Ovary (tissue), 9 donors: ENCODE measurements around the gene NFIC. TPM values are rescaled to one million over a fixed set of nuclear protein-coding genes. Genes with fewer than 3 reads are reported as not detected.
"Not testable (repeated sequence)": the region's sequence is repeated elsewhere in the genome, so short reads cannot be mapped to it uniquely, and the experiment has no call there.

Source experiments
- DNase-seq, 5 donors: peaks; one replicate each; pipeline ENCODE4 v3.0.0-alpha.2; 2019 to 2020
- H3K27ac ChIP-seq, 2 donors: fragments of 200-600 bp; one replicate each; pipeline versions ENCODE4 v1.5.1 to v1.8.0; 2019 to 2022
- H3K27me3 ChIP-seq: fragments of 200-600 bp; one replicate; pipeline ENCODE4 v1.8.0; 2022
- H3K36me3 ChIP-seq: fragments of 200-600 bp; sonication (generic); one replicate; pipeline ENCODE4 v1.5.1; 2019
- H3K4me1 ChIP-seq: one replicate; pipeline ENCODE4 v1.8.1; 2013; ENCODE audit warnings: mild to moderate bottlenecking, moderate library complexity; ENCODE audit not compliant: insufficient read depth
- H3K4me3 ChIP-seq: fragments of 200-600 bp; sonication (generic); one replicate; pipeline ENCODE4 v1.5.1; 2017
- H3K9me3 ChIP-seq, 2 donors: fragments of 200-600 bp in 1 of 2; sonication (generic) in 1 of 2; one replicate each; pipeline versions ENCODE4 v1.5.1 to v1.8.1; 2013 to 2019; ENCODE audit warnings: mild to moderate bottlenecking in 1 of 2, moderate library complexity in 1 of 2
- CTCF ChIP-seq, 3 donors: fragments of 450-650 bp in 2 of 3; fragments of 200-600 bp in 1 of 3; IDR thresholded peaks; one replicate each; pipeline versions ENCODE4 v1.5.1 to v1.8.0; 2016 to 2022; ENCODE audit warnings: antibody characterized with exemption in 3 of 3, mild to moderate bottlenecking in 1 of 3
- EP300 ChIP-seq: sonication (generic); formaldehyde crosslinking; IDR thresholded peaks from one replicate; pipeline ENCODE4 v1.6.1; 2017; ENCODE audit warnings: antibody characterized with exemption
- POLR2A ChIP-seq: fragments of 450-650 bp; IDR thresholded peaks from one replicate; pipeline ENCODE4 v1.6.1; 2017; ENCODE audit warnings: antibody characterized with exemption, mild to moderate bottlenecking, moderate library complexity
- WGBS, 3 donors: extraction: QIAGEN DNeasy Blood & Tissue Kit in 1 of 3; methylation state at CpG; one replicate each; pipeline versions ENCODE4 v1.1.5 to v1.1.7; 2013 to 2017; 5-methylcytosine and 5-hydroxymethylcytosine counted together
- intact Hi-C, 4 donors: fragments of 100-400 bp; cut with DNase I; formaldehyde crosslinking; loops; one replicate each; pipeline versions ENCODE4 v1.11.0 to v1.15.1; 2022 to 2023
- polyA plus RNA-seq, 2 donors: library from polyadenylated mRNA; stranded (reverse); fragments of 200-250 nt in 1 of 2; fragments of 350-450 nt in 1 of 2; fragmentation: Illumina TruSeq in 1 of 2; extraction: RNeasy Lipid Tissue Mini Kit (QIAGEN cat#74804) in 1 of 2; gene quantifications; one replicate each; pipeline ENCODE4 v1.2.3, GENCODE V29; 2013 to 2014
- total RNA-seq, 7 donors: library from RNA; depleted of rRNA in 2 of 7; stranded (reverse); fragments of >200 nt in 2 of 7; fragmentation: NEBNext Ultra II Directional in 3 of 7; extraction: Animal tissue kit (Norgen Biotek cat#: 25700) in 3 of 7; gene quantifications; one replicate each; pipeline versions ENCODE4 v1.1.0 to v1.2.4, GENCODE V29; 2016 to 2023
- donor health status: DM: no; HTN: no; CAD: no; lungs with moderate emphysema.
- donor health status: DM: no; HTN: no; CAD: no.
- donor health status: Bipolar disorder and iron deficiency.
- donor health status: DM: yes; HTN: yes; CAD: no.
- donor health status: DM: no; HTN: no; CAD: no.
- donor health status: DM: yes; HTN: yes; CAD: no.

NFIC gene
- total and polyA plus RNA-seq, 9 donors: 31.9 to 345 (median 250) TPM

DNA sequence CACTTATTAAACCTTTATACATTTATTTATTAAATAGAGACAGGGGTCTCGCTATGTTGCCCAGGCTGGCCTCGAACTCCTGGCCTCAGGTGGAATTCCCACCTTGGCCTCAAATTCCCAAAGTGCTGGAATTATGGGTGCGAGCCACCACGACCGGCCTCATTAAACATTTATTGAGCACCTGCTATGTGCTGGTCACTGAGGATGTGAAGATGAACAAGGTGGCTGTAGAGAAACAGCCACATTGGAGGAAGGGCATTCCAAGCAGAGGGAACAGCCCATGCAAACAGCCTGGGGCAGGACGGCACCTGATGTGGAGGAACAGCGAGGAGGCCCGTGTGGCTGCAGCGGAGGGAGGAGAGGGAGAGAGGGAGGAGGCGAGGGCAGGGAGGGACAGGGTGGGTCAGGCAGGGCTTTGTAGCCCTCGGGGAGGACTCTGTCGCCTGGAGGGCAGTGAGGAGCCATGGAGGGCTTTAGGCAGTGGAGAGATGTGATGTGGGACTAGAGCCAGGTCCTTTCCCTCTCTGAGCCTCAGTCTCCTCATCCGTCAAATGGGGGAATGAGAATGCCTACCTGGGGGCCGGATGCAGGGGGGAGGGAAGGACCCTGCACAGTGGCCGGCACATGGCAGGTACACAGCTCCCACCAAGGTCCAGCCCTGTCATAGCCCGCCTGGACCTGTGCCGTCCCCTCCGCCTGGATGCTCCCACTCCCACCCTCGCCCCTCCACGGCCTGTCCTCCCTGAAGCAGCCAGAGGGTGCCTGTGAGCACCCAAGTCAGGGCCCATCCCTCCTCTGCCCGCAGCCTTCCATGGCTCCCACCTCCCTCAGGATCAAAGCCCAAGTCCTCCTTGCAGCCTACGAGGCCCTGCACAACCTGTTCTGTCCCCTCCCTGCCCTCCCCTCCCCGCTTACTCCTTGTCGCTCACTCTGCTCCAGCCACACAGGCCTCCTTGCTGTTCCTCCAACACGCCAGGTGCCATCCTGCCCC is 21.5 kb upstream of the NFIC start:
- Histone ChIP-seq H3K27ac (peak overlapping the region; percentile 8 to 85), H3K4me3 (no peak overlapping the region), H3K4me1 (peaks cover 16% of the 10 kb centered on the region), H3K9me3 (no peaks in the 10 kb centered on the region), H3K27me3 (no peaks in the 10 kb centered on the region), H3K36me3 (no peaks in the 10 kb centered on the region)
- no peak for TF ChIP-seq CTCF (IDR thresholded peaks at IDR 0.05)
- intact Hi-C loops: loop anchor here in 1 of 4 donors (10.0 kb wide), 1 partner anchor 60 kb away; no protein-coding TSS in a partner anchor
- 86 to 93% (median 88%) methylated on average over 25 of the region's 25 CpGs for WGBS, 3 donors
- DNase-seq: peak in 2 of 5 donors; percentile 50

DNA sequence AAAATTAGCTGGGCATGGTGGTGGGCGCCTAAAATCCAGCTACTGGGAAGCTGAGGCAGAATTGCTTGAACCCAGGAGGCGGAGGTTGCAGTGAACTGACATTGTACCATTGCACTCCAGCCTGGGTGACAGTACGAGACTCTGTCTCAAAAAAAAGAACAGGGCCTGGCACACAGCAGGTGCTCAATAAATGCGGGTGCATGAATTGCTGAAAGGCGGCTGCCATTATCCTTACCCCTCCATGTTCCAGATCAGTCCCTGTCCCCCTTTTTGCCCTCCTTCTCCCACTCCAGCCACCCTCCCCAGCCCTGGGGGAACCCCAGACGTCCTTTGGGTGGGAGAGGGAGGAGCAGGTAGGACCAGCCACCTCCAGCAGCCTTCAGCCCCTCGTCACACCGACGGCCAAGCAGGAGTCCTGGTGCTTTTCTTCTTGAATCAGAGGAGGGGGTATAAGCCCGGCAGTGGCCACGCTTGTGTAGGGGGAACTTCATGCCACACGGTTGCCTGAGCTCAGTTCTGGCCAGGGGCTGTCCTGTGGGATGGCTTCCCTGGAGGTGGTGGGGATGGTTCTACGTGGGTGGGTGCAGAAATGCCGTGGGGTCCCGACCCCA is 20.4 kb upstream of the NFIC start:
- Histone ChIP-seq H3K27ac (peak overlapping the region; percentile 88), H3K4me1 (peaks cover 16% of the 10 kb centered on the region), H3K36me3 (no peaks in the 10 kb centered on the region), H3K4me3 (no peak overlapping the region), H3K9me3 (no peaks in the 10 kb centered on the region), H3K27me3 (no peaks in the 10 kb centered on the region)
- TF ChIP-seq POLR2A: no peak
- intact Hi-C loops: loop anchor here in 1 of 4 donors (10.0 kb wide), 1 partner anchor 59 kb away; no protein-coding TSS in a partner anchor
- DNase-seq: peak in 1 of 5 donors; percentile 49
- 53 to 61% (median 57%) methylated on average over 14 to 15 of the region's 15 CpGs for WGBS, 3 donors

GRCh38 chr19:3346677-3347353 is 19.6 kb upstream of the NFIC start:
- no peak for TF ChIP-seq EP300
- TF ChIP-seq CTCF (IDR thresholded peaks at IDR 0.05): no peak
- no peak for TF ChIP-seq POLR2A
- intact Hi-C loops: loop anchor here in 1 of 4 donors (10.0 kb wide), 1 partner anchor 58 kb away; no protein-coding TSS in a partner anchor
- Histone ChIP-seq H3K9me3 (no peaks in the 10 kb centered on the region), H3K27me3 (no peaks in the 10 kb centered on the region), H3K36me3 (no peaks in the 10 kb centered on the region), H3K27ac (peak overlapping the region; percentile 88), H3K4me3 (no peak overlapping the region), H3K4me1 (peaks cover 16% of the 10 kb centered on the region)
- peak; percentile 85 to 90 (median 87) for DNase-seq
- 10% methylated on average over 22 to 23 of the region's 23 CpGs for WGBS, 3 donors

DNA sequence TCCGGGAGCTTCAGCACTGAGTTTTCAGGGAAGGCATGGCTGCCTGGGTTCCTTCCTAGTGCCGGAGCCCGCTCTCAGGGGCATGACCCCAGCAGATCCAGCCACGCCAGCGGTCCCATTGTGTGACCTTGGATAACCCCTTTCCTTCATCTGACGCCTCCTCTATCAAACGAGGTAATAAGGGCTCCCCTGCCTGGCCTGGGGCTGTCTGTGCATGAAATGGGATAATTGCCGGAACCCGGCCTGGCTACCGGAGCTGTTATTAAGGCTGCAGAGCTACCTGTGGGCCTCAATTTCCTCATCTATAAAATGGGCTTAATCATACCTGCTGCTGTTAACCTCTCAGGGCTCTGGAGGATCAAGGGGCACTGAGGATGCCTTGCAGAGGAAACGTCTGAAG is 18.3 kb upstream of the NFIC start:
- no peak for TF ChIP-seq EP300
- no peak for TF ChIP-seq POLR2A
- no peak for TF ChIP-seq CTCF (IDR thresholded peaks at IDR 0.05)
- H3K27me3 ChIP-seq: no peaks in the 10 kb centered on the region
- H3K4me1 ChIP-seq: peaks cover 15% of the 10 kb centered on the region
- intact Hi-C loops: loop anchor here in 1 of 4 donors (10.0 kb wide), 1 partner anchor 57 kb away; no protein-coding TSS in a partner anchor
- no peaks in the 10 kb centered on the region for H3K36me3 ChIP-seq
- H3K4me3 ChIP-seq: no peak overlapping the region
- WGBS, 3 donors: 83 to 87% (median 83%) methylated on average over 11 of the region's 11 CpGs
- peak in 2 of 5 donors; percentile 27 to 31 for DNase-seq
- H3K9me3 ChIP-seq: no peaks in the 10 kb centered on the region
- peak overlapping the region in 1 of 2 donors; percentile 3 for H3K27ac ChIP-seq

DNA sequence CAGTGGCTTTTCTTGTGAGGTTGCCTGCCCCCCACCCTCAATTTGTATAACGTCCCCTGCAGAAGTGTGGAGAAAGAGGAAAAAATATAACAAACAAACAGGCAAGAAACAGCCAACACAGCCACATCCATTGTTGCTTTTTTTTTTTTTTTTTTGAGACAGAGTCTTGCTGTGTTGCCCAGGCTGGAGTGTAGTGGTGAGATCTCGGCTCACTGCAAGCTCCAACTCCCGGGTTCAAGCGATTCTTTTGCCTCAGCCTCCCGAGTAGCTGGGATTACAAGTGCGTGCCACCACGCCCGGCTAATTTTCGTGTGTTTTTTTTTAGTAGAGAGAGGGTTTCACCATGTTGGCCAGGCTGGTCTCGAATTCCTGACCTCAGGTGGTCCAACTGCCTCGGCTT is 17.9 kb upstream of the NFIC start:
- WGBS, 3 donors: 87 to 92% (median 92%) methylated on average over 11 of the region's 11 CpGs
- H3K4me3 ChIP-seq, H3K36me3 ChIP-seq, H3K27ac ChIP-seq, H3K9me3 ChIP-seq, DNase-seq, H3K27me3 ChIP-seq: not testable (repeated sequence)
- intact Hi-C loops: loop anchor here in 1 of 4 donors (10.0 kb wide), 1 partner anchor 56 kb away; no protein-coding TSS in a partner anchor
- H3K4me1 ChIP-seq: peaks cover 13% of the 10 kb centered on the region
